ENCODE results near the gene DDX55. TPM values are rescaled to one million over a fixed set of nuclear protein-coding genes. Genes with fewer than 3 reads are reported as not detected.
"Not testable (repeated sequence)": the region's sequence is repeated elsewhere in the genome, so short reads cannot be mapped to it uniquely, and the experiment has no call there.

The DDX55 gene
- total and polyA plus RNA-seq, 2 of the 13 experiments (the other 11 are each of a cell fraction or from before 2014, with no cell fraction given), result 22.2 to 37.0 TPM

GRCh38 chr12:123578829-123579228, 23.1 kb upstream of the DDX55 start:
- H3K27me3 ChIP-seq (ENCODE audit: control insufficient read depth in 1 of 2, insufficient read depth in 2 of 2, low read length in 2 of 2); ATAC-seq; H3K36me3 ChIP-seq (replicated peaks in 1 of 2; ENCODE audit: control insufficient read depth in 1 of 2, insufficient read depth in 2 of 2, low read length in 2 of 2); H3K9ac ChIP-seq (ENCODE audit: insufficient read depth, low read depth, low read length); BruUV-seq (replicated peaks); H3K27ac ChIP-seq (ENCODE audit: extremely low read length, insufficient read depth, low read length); H3K4me3 ChIP-seq (replicated peaks in 1 of 3; ENCODE audit: insufficient read depth in 1 of 3, low read depth in 2 of 3, low read length in 3 of 3); H2AFZ ChIP-seq (ENCODE audit: low read length); DNase-seq (ENCODE audit: low spot score); CTCF ChIA-PET (ENCODE audit: low intra/inter-chr PET ratio, low total read pairs); FAIRE-seq; H4K20me1 ChIP-seq (ENCODE audit: insufficient read depth, low read length); in situ Hi-C loops (cut with HindIII; ENCODE audit: extremely low pct_ligation_motif_present, low pct_unique_long_range_greater_than_20kb); H3K4me2 ChIP-seq (ENCODE audit: low read depth, low read length); H3K9me3 ChIP-seq (ENCODE audit: low read length); intact Hi-C loops (cut with micrococcal nuclease; ENCODE audit: unreplicated experiment): not testable (repeated sequence)
- POLR2A ChIA-PET, result interaction anchor here (1.0 kb wide), 1 partner anchor 17 kb away, joined by 6 read pairs; no protein-coding TSS in a partner anchor
- TF ChIP-seq ZNF121 (CRISPR knock-in tag; IDR thresholded peaks at IDR 0.05), result peak; percentile 70
- 98% methylated on average over 4 of the region's 4 CpGs for WGBS (ENCODE audit: low lambda C conversion rate)
- Histone ChIP-seq H3K4me1 (ENCODE audit: insufficient read depth, low read length) (peaks cover 12% of the 10 kb centered on the region), H3K79me2 (ENCODE audit: insufficient read depth, low read length) (peaks cover 13% of the 10 kb centered on the region)

GRCh38 chr12:123580772-123581171, 21.1 kb upstream of the DDX55 start:
- Histone ChIP-seq H3K4me1 (ENCODE audit: insufficient read depth, low read length) (peaks cover 18% of the 10 kb centered on the region), H4K20me1 (ENCODE audit: insufficient read depth, low read length) (0 out of 2 replicates have a peak, but pooled peaks cover 3% of the 10 kb centered on the region), H3K27me3 (ENCODE audit: control insufficient read depth in 1 of 2, insufficient read depth in 2 of 2, low read length in 2 of 2) (no peaks in the 10 kb centered on the region), H3K9me3 (ENCODE audit: low read length) (no peaks in the 10 kb centered on the region), H3K36me3 (replicated peaks in 1 of 2; ENCODE audit: control insufficient read depth in 1 of 2, insufficient read depth in 2 of 2, low read length in 2 of 2) (no peaks in the 10 kb centered on the region), H3K27ac (ENCODE audit: extremely low read length, insufficient read depth, low read length) (no peak overlapping the region), H3K4me3 (replicated peaks in 1 of 3; ENCODE audit: insufficient read depth in 1 of 3, low read depth in 2 of 3, low read length in 3 of 3) (no peak overlapping the region), H3K4me2 (ENCODE audit: low read depth, low read length) (no peak overlapping the region), H3K9ac (ENCODE audit: insufficient read depth, low read depth, low read length) (no peak overlapping the region), H3K79me2 (ENCODE audit: insufficient read depth, low read length) (peaks cover 30% of the 10 kb centered on the region), H2AFZ (ENCODE audit: low read length) (no peak overlapping the region)
- ChIA-PET POLR2A (no interaction called here), CTCF (ENCODE audit: low intra/inter-chr PET ratio, low total read pairs) (interaction anchor here (2.6 kb wide), 1 partner anchor 47 kb away, joined by 9 read pairs; the partner anchor contains the start of gene RILPL1)
- DNase-seq (ENCODE audit: low spot score) (no peak), FAIRE-seq (no peak), ATAC-seq (no peak)
- in situ Hi-C loops (cut with HindIII; ENCODE audit: extremely low pct_ligation_motif_present, low pct_unique_long_range_greater_than_20kb) (loop anchor here (5.0 kb wide), 1 partner anchor 48 kb away; the partner anchor contains the start of gene RILPL1), intact Hi-C loops (cut with micrococcal nuclease; ENCODE audit: unreplicated experiment) (no loop called here)
- WGBS (ENCODE audit: low lambda C conversion rate), result 95% methylated on average over 4 of the region's 4 CpGs
- BruUV-seq (replicated peaks), result no TSS peak
- no peak for TF ChIP-seq SMAD9 (CRISPR knock-in tag; IDR thresholded peaks at IDR 0.05)
- TF ChIP-seq ZNF124 (CRISPR knock-in tag; IDR thresholded peaks at IDR 0.05), result no peak
- TF ChIP-seq PAF1 (CRISPR knock-in tag; IDR thresholded peaks at IDR 0.05), result no peak
- TF ChIP-seq ZNF292 (CRISPR knock-in tag; IDR thresholded peaks at IDR 0.05; ENCODE audit: borderline replicate concordance, low read depth), result no peak
- no peak for TF ChIP-seq NCOR1 (IDR thresholded peaks at IDR 0.05; ENCODE audit: borderline replicate concordance, low read length)

Data from HepG2 (cell line).